DMS153 treated with DMSO at 0.1 percent for 48 hours (cell line): ENCODE measurements around the gene GAB2.
"Not testable (repeated sequence)": the region's sequence is repeated elsewhere in the genome, so short reads cannot be mapped to it uniquely, and the experiment has no call there.

Source experiments
- DNase-seq: peaks from one replicate; lab custom pipeline; 2025; ENCODE audit not compliant: unreplicated experiment; lab: John Stamatoyannopoulos, UW

GAB2 gene

GRCh38 chr11:78290293-78291176, 127.1 kb downstream of the GAB2 start:
- DNase-seq, result no peak

GRCh38 chr11:78289552-78290292, 127.9 kb downstream of the GAB2 start:
- no peak for DNase-seq

GRCh38 chr11:78284260-78284659, 133.4 kb downstream of the GAB2 start:
- no peak for DNase-seq

- no peak for DNase-seq
These were observed 134.8 kb downstream of the GAB2 start for GRCh38 chr11:78282821-78283220.

- DNase-seq, result no peak
These were observed 136.1 kb downstream of the GAB2 start for GRCh38 chr11:78281511-78281910.

GRCh38 chr11:78277314-78277994, 140.2 kb downstream of the GAB2 start:
- no peak for DNase-seq

GRCh38 chr11:78276311-78276710, 141.3 kb downstream of the GAB2 start:
- DNase-seq, result no peak

- DNase-seq, result no peak
These were observed 142.9 kb downstream of the GAB2 start for GRCh38 chr11:78274739-78275138.

- not testable (repeated sequence) for DNase-seq
These were observed 144.9 kb downstream of the GAB2 start for GRCh38 chr11:78272625-78273269.

GRCh38 chr11:78271801-78272200, 145.8 kb downstream of the GAB2 start:
- DNase-seq, result not testable (repeated sequence)

- DNase-seq, result no peak
These were observed 146.6 kb downstream of the GAB2 start for GRCh38 chr11:78270971-78271370.

GRCh38 chr11:78269806-78270205, 147.8 kb downstream of the GAB2 start:
- DNase-seq, result no peak

GRCh38 chr11:78268591-78269410, 148.8 kb downstream of the GAB2 start:
- DNase-seq, result no peak

GRCh38 chr11:78266451-78266850, 151.2 kb downstream of the GAB2 start:
- no peak for DNase-seq

GRCh38 chr11:78265326-78265725, 152.3 kb downstream of the GAB2 start:
- DNase-seq, result no peak

- DNase-seq, result no peak
These were observed 154.9 kb downstream of the GAB2 start for GRCh38 chr11:78262691-78263090.

- no peak for DNase-seq
These were observed 155.4 kb downstream of the GAB2 start for GRCh38 chr11:78262238-78262637.

GRCh38 chr11:78261828-78262227, 155.8 kb downstream of the GAB2 start:
- DNase-seq, result no peak

GRCh38 chr11:78261367-78261766, 156.3 kb downstream of the GAB2 start:
- DNase-seq, result no peak

GRCh38 chr11:78259777-78260487, 157.7 kb downstream of the GAB2 start:
- DNase-seq, result no peak
